Type B pancreatic cell (in vitro differentiated cells): ENCODE results near the gene PIGX. TPM values are rescaled to one million over a fixed set of nuclear protein-coding genes. Genes with fewer than 3 reads are reported as not detected.

Source experiments
- DNase-seq: peaks from one replicate; pipeline ENCODE4 v3.0.0; 2021; ENCODE audit warnings: mixed read lengths; ENCODE audit not compliant: unreplicated experiment; ENCODE audit errors: extremely low spot score
- H3K27ac Mint-ChIP-seq: 2 replicates; pipeline ENCODE4 v1.8.0; 2021; ENCODE audit warnings: mild to moderate bottlenecking, mixed read lengths
- H3K27me3 Mint-ChIP-seq: 2 replicates; pipeline ENCODE4 v1.8.0; 2021; ENCODE audit warnings: mixed read lengths
- H3K36me3 Mint-ChIP-seq: 2 replicates; pipeline ENCODE4 v1.8.0; 2021; ENCODE audit warnings: mixed read lengths
- H3K4me1 Mint-ChIP-seq: one replicate; pipeline ENCODE4 v1.8.0; 2021; ENCODE audit warnings: mixed read lengths; ENCODE audit not compliant: unreplicated experiment
- H3K4me3 Mint-ChIP-seq: 2 replicates; pipeline ENCODE4 v1.8.0; 2021; ENCODE audit warnings: mild to moderate bottlenecking, mixed read lengths
- H3K9me3 Mint-ChIP-seq: 2 replicates; pipeline ENCODE4 v1.8.0; 2021; ENCODE audit warnings: mixed read lengths
- total RNA-seq: library from RNA; stranded (reverse); gene quantifications from 2 replicates; pipeline ENCODE4 v1.2.1, GENCODE V29; 2021; ENCODE audit warnings: low replicate concordance
- TF ChIP-seq, protein P1 (sequence below): fragments of 200-600 bp; sonication (generic); conservative IDR thresholded peaks from 2 replicates; pipeline ENCODE4 v1.5.0; 2021; ENCODE audit warnings: antibody characterized with exemption, mild to moderate bottlenecking

Gene PIGX
- total RNA-seq, 1 donor from 2014 or later = 26.9 TPM

DNA sequence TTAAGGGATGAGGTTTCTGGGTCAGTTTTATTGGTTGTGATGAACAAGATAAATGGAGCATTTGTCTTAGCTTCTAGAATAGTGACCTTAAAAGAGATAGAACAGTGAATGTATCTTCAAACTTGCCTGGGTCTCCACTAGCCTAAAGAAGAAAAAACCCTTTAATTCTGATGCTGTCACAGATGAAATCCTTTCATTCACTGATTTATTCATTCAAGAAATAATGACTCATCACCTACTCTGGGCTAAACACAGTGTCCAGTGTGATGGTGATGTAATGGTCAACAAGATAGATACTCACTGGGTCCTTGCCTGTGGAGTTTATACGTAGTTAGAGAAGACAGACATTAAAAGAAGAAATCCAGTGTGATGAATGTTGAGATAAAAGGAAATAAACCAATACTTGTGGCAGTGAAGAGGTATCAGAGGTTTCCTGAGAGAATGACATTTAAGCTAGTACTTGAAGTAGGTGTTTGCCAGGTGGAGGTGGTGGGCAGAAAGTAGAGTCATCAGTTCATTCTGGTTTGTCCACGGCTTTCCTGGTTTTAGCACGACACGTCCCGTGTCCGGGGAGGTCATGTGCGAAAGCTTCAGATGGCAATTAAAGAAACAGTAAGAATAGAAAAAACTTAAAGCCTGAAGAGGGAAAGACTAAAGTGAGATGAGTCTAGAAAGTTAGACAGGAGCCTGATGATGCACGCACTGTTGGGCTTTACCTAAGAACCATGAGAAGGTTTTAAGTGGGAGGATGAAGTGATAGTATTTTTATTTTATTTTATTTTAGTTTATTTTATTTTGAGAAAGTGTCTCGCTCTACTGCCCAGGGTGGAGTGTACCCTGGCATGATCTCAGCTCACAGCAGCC lies 45.9 kb downstream of the PIGX start:
- no peak overlapping the region for H3K4me3 Mint-ChIP-seq
- H3K27me3 Mint-ChIP-seq = no peaks in the 10 kb centered on the region
- DNase-seq = no peak
- TF ChIP-seq, protein P1, sequence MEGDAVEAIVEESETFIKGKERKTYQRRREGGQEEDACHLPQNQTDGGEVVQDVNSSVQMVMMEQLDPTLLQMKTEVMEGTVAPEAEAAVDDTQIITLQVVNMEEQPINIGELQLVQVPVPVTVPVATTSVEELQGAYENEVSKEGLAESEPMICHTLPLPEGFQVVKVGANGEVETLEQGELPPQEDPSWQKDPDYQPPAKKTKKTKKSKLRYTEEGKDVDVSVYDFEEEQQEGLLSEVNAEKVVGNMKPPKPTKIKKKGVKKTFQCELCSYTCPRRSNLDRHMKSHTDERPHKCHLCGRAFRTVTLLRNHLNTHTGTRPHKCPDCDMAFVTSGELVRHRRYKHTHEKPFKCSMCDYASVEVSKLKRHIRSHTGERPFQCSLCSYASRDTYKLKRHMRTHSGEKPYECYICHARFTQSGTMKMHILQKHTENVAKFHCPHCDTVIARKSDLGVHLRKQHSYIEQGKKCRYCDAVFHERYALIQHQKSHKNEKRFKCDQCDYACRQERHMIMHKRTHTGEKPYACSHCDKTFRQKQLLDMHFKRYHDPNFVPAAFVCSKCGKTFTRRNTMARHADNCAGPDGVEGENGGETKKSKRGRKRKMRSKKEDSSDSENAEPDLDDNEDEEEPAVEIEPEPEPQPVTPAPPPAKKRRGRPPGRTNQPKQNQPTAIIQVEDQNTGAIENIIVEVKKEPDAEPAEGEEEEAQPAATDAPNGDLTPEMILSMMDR = no peak
- H3K27ac Mint-ChIP-seq = no peak overlapping the region
- peaks cover 4% of the 10 kb centered on the region for H3K9me3 Mint-ChIP-seq
- H3K4me1 Mint-ChIP-seq = peaks cover 13% of the 10 kb centered on the region
- peaks cover 50% of the 10 kb centered on the region for H3K36me3 Mint-ChIP-seq

DNA sequence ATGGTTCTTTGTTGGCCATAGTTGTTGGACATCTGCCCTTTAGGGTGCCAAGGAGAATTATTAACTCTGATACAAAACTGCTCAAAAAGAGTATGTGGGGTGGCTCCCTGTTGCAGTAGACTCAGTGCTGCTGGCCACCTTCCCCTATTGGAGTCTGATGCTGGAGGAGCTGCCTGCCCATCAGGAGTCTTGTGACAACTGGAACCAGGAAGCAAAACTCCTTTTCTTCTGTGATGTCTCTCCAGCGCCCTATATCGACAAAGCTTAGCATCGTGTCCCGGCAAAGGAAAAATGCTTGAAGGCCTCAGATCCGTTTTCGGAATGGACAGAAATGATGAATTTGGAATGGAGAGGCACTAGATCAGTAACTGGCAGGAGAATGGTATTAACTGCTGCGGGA lies 51.0 kb downstream of the PIGX start:
- DNase-seq = no peak
- Mint-ChIP-seq H3K4me1 (no peaks in the 10 kb centered on the region), H3K9me3 (no peaks in the 10 kb centered on the region), H3K4me3 (no peak overlapping the region), H3K27me3 (no peaks in the 10 kb centered on the region), H3K36me3 (peaks cover 30% of the 10 kb centered on the region), H3K27ac (no peak overlapping the region)
- TF ChIP-seq, protein P1 = no peak

DNA sequence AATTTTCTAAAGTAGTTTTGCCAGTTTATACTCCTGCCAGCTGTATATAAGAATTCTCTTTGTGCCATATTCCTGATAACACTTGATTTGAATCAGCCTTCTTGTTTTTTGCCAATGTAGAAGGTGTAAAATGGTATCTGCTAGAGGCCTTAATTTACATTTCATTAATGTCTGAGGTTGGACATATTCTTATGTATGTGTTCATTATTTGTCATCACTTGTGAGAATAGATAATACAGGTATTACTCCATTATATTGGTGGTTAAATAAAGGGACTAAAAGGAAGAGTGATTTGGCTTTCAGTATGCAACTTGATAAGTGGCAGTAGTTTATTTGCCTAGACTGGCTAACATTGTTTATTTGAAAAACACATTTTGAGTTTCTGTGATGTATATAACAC lies 53.3 kb downstream of the PIGX start:
- H3K4me1 Mint-ChIP-seq = no peaks in the 10 kb centered on the region
- H3K36me3 Mint-ChIP-seq = peaks cover 19% of the 10 kb centered on the region
- no peaks in the 10 kb centered on the region for H3K9me3 Mint-ChIP-seq
- TF ChIP-seq, protein P1 = no peak
- H3K27ac Mint-ChIP-seq = no peak overlapping the region
- H3K27me3 Mint-ChIP-seq = no peaks in the 10 kb centered on the region
- DNase-seq = no peak
- no peak overlapping the region for H3K4me3 Mint-ChIP-seq

DNA sequence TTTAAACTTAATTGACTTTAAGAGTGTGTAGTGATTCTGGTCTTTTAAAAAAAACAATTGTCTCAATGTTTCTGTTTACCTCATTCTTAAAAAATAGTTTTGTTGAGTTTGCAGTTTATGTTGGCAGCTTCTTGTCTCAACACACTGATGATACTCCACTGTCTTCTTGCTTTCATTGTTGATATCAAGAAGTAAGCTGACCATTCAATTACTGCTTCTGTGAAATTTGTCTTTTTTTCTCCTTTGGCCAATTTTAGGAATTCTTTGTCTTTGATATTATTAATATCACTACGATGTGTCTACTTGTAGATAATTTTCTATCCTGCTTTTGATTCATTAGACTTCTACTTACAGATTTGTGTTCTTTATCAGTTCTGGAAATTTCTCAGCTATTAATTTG lies 58.9 kb downstream of the PIGX start:
- no peaks in the 10 kb centered on the region for H3K27me3 Mint-ChIP-seq
- H3K4me3 Mint-ChIP-seq = no peak overlapping the region
- no peak overlapping the region for H3K27ac Mint-ChIP-seq
- H3K4me1 Mint-ChIP-seq = peaks cover 17% of the 10 kb centered on the region
- peaks cover 10% of the 10 kb centered on the region for H3K9me3 Mint-ChIP-seq
- DNase-seq = no peak
- TF ChIP-seq, protein P1 = no peak
- peaks cover 28% of the 10 kb centered on the region for H3K36me3 Mint-ChIP-seq

DNA sequence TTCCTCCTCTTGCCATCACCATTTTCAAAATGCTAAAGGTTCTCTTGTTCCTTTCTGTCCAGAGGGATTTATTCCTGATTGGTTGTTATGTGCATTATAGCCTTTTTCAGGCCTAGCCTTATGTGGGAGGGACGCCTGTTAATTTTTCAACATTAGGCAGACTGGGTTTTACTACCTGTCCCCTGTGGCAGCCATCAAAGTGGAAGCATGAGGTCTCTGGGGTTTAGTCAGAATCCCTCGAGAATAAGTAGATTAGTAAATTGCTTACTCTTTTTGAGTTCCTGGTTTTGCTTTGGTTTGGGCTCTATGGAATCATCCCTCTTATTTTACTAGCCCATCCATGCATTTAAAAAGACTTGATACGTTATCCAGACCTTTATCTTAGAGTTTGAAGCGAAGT lies 59.9 kb downstream of the PIGX start:
- peaks cover 17% of the 10 kb centered on the region for H3K4me1 Mint-ChIP-seq
- DNase-seq = no peak
- no peaks in the 10 kb centered on the region for H3K27me3 Mint-ChIP-seq
- H3K4me3 Mint-ChIP-seq = no peak overlapping the region
- peaks cover 10% of the 10 kb centered on the region for H3K9me3 Mint-ChIP-seq
- no peak overlapping the region for H3K27ac Mint-ChIP-seq
- TF ChIP-seq, protein P1 = no peak
- H3K36me3 Mint-ChIP-seq = peaks cover 35% of the 10 kb centered on the region
